Right lobe of liver (tissue), 6 donors: Measurements from ENCODE around the gene AMZ1. TPM values are rescaled to one million over a fixed set of nuclear protein-coding genes. Genes with fewer than 3 reads are reported as not detected.

Experiments
- ATAC-seq, 4 donors: fragments of 200-7000 bp; cut with Tn5 transposase; one replicate each; pipeline ENCODE4 v1.9.1; 2020; ENCODE audit warnings: mild to moderate bottlenecking in 4 of 4, moderate library complexity in 4 of 4
- DNase-seq, 3 donors: peaks; one replicate each; pipeline ENCODE4 v3.0.0-alpha.2; 2020
- H3K27ac ChIP-seq, 3 donors: fragments of 200-600 bp; one replicate each; pipeline ENCODE4 v1.8.0; 2022
- H3K27me3 ChIP-seq, 2 donors: fragments of 200-600 bp; one replicate each; pipeline ENCODE4 v1.8.0; 2022
- H3K36me3 ChIP-seq, 4 donors: fragments of 200-600 bp; sonication (generic) in 1 of 4; one replicate each; pipeline versions ENCODE4 v1.5.1 to v1.8.0; 2017 to 2022; ENCODE audit warnings: control low read depth in 1 of 4
- H3K4me1 ChIP-seq, 4 donors: fragments of 200-600 bp; sonication (generic) in 1 of 4; one replicate each; pipeline versions ENCODE4 v1.5.1 to v1.8.0; 2017 to 2022; ENCODE audit warnings: control low read depth in 1 of 4
- H3K4me3 ChIP-seq, 3 donors: fragments of 200-600 bp; one replicate each; pipeline ENCODE4 v1.8.0; 2022
- H3K9me3 ChIP-seq, 4 donors: fragments of 200-600 bp; sonication (generic) in 1 of 4; one replicate each; pipeline versions ENCODE4 v1.5.1 to v1.8.0; 2017 to 2022; ENCODE audit warnings: control low read depth in 1 of 4
- POLR2A ChIP-seq: fragments of 450-650 bp; IDR thresholded peaks from one replicate; pipeline ENCODE4 v1.6.1; 2017; ENCODE audit warnings: antibody characterized with exemption, mild to moderate bottlenecking
- WGBS: methylation state at CpG from one replicate; pipeline ENCODE4 v1.1.6; 2018; ENCODE audit warnings: low coverage, low lambda C conversion rate; ENCODE audit not compliant: insufficient coverage; ENCODE audit errors: missing lambda C conversion rate; 5-methylcytosine and 5-hydroxymethylcytosine counted together
- intact Hi-C, 2 donors: fragments of 100-400 bp; cut with DNase I; formaldehyde crosslinking; loops; one replicate each; pipeline versions ENCODE4 v1.11.2 to v1.14.1; 2022
- total RNA-seq, 6 experiments: library from RNA; depleted of rRNA in 2 of 6; stranded (reverse); fragments of >200 nt in 2 of 6; fragmentation: NEBNext Ultra II Directional in 3 of 6; extraction: Animal tissue kit (Norgen Biotek cat#: 25700) in 3 of 6; gene quantifications; one replicate each; pipeline versions ENCODE4 v1.1.0 to v1.2.4, GENCODE V29; 2016 to 2023
- TF ChIP-seq, protein P1 (sequence below), 4 donors: fragments of 200-600 bp in 3 of 4; fragments of 450-650 bp in 1 of 4; IDR thresholded peaks; one replicate each; pipeline versions ENCODE4 v1.5.1 to v1.8.0; 2016 to 2022; ENCODE audit warnings: antibody characterized with exemption in 4 of 4, mild to moderate bottlenecking in 2 of 4
- donor health status: DM: no; HTN: yes; CAD: no.
- donor health status: DM: no; HTN: no; CAD: no.
- donor health status: DM: no; HTN: no; CAD: no.
- donor health status: DM: no; HTN: yes; CAD: no.
- donor health status: DM: no; HTN: yes; CAD: no.

AMZ1 gene
- total RNA-seq, 6 experiments from 2014 or later, result 0.42 to 5.8 (median 1.4) TPM; not detected in 1

DNA sequence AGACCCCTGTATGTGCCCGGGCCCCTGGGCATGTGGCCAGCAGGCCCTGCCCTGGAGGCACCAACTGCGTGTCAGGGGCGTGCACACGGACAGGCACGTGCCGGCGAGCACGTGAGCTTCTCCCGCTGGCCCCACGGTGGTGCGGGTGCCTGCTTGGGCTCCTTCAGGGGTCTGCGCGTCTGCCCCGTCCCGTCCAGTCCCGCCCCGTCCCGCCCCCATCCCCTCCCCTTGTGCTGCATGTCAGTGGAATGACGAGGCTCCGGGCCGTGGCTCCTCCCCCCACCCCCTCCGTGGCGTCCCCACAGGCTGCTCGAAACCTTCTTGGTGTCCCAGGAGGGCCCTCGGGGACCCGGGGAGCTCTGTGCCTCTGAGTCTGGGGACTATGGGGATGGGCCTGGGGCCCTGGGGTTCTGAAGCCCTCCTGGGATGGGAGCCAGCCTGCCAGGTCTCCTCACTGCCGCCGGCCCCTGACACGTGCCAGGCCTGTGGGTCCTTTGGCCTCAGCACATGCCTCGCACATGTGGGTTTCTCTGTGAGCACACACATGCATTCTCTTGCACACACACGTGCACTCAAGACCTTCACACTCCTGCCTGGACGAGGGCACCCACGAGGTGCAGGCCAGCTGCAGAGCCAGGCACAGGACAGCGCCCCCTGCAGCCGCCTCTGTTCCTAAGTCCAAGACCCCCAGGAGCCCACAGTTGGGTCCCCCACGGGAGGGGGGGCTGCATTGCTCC is 27.5 kb upstream of the AMZ1 start:
- Histone ChIP-seq H3K27ac (no peak overlapping the region), H3K4me1 (peaks cover 0 to 38% (median 17%) of the 10 kb centered on the region in 4 donors), H3K9me3 (no peaks in the 10 kb centered on the region), H3K27me3 (no peaks in the 10 kb centered on the region), H3K36me3 (peaks cover 0 to 2% (median 0%) of the 10 kb centered on the region in 4 donors), H3K4me3 (no peak overlapping the region)
- TF ChIP-seq POLR2A, result no peak
- TF ChIP-seq, protein P1, sequence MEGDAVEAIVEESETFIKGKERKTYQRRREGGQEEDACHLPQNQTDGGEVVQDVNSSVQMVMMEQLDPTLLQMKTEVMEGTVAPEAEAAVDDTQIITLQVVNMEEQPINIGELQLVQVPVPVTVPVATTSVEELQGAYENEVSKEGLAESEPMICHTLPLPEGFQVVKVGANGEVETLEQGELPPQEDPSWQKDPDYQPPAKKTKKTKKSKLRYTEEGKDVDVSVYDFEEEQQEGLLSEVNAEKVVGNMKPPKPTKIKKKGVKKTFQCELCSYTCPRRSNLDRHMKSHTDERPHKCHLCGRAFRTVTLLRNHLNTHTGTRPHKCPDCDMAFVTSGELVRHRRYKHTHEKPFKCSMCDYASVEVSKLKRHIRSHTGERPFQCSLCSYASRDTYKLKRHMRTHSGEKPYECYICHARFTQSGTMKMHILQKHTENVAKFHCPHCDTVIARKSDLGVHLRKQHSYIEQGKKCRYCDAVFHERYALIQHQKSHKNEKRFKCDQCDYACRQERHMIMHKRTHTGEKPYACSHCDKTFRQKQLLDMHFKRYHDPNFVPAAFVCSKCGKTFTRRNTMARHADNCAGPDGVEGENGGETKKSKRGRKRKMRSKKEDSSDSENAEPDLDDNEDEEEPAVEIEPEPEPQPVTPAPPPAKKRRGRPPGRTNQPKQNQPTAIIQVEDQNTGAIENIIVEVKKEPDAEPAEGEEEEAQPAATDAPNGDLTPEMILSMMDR (IDR thresholded peaks at IDR 0.05), result peak in 2 of 4 donors; percentile 23
- intact Hi-C loops, result no loop called here
- no CpG with 5 or more reads among the region's 36 CpGs for WGBS
- ATAC-seq (no peak), DNase-seq (peak in 1 of 3 donors; percentile 54)

DNA sequence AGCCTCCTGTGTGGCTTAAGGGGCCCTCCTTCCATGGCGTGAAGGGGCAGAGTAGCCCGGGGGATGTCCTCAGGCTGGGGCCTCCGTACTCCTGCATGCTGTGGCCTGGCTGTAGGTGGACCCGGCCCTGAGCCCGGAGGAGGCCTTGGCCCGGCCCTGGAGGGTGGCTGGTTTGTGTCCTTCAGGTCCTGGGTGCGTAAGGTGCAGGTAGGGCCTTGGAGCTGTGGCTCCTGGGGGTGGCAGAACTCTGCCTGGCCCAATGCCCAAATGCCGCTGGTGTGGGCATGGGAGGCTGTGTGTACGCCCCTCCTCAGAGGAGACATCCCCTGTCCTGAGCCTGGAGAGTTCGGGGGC is 26.9 kb upstream of the AMZ1 start:
- no CpG with 5 or more reads among the region's 10 CpGs for WGBS
- no peaks in the 10 kb centered on the region for H3K27me3 ChIP-seq
- ATAC-seq, result no peak
- H3K4me3 ChIP-seq, result no peak overlapping the region
- peak overlapping the region in 1 of 3 donors; percentile 78 for H3K27ac ChIP-seq
- H3K36me3 ChIP-seq, result peaks cover 0 to 2% (median 0%) of the 10 kb centered on the region in 4 donors
- TF ChIP-seq, protein P1 (IDR thresholded peaks at IDR 0.05), result no peak
- TF ChIP-seq POLR2A, result no peak
- peaks cover 0 to 43% (median 20%) of the 10 kb centered on the region in 4 donors for H3K4me1 ChIP-seq
- peak in 2 of 3 donors; percentile 50 to 61 for DNase-seq
- intact Hi-C loops, result no loop called here
- no peaks in the 10 kb centered on the region for H3K9me3 ChIP-seq

DNA sequence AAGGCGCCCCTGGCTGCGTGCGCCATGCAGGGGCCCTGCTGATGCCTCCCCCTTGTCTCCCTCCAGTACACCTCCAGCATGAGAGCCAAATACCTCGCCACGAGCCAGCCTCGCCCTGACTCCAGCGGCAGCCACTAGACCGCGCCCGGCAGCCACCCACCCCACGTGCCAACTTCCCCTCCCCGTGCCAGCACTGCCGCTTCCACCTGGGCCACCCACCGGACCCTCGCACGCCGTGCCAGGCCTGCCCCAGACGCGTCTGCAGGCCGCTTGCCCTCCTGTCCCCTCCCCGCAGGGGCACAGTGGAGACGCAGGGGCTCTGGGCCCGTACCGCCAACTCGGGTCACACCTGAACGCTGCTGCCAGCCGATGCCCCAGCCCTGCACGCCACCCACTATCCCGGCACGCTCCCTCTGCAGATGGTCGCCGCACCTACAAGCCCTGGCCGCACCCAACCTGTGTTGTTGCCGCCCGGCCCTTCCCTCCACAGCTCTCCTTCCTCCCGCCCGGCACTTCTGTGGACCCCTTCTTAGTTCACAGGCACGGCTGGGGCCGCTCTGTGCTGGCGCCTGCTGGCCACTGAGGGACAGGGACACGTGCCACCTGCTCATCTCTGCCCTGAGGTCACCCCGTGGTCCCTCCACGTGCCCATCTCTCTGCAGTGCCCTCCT is 26.3 kb upstream of the AMZ1 start:
- H3K27ac ChIP-seq, result peak overlapping the region in 1 of 3 donors; percentile 78
- ATAC-seq, result peak; percentile 24 to 52 (median 32)

DNA sequence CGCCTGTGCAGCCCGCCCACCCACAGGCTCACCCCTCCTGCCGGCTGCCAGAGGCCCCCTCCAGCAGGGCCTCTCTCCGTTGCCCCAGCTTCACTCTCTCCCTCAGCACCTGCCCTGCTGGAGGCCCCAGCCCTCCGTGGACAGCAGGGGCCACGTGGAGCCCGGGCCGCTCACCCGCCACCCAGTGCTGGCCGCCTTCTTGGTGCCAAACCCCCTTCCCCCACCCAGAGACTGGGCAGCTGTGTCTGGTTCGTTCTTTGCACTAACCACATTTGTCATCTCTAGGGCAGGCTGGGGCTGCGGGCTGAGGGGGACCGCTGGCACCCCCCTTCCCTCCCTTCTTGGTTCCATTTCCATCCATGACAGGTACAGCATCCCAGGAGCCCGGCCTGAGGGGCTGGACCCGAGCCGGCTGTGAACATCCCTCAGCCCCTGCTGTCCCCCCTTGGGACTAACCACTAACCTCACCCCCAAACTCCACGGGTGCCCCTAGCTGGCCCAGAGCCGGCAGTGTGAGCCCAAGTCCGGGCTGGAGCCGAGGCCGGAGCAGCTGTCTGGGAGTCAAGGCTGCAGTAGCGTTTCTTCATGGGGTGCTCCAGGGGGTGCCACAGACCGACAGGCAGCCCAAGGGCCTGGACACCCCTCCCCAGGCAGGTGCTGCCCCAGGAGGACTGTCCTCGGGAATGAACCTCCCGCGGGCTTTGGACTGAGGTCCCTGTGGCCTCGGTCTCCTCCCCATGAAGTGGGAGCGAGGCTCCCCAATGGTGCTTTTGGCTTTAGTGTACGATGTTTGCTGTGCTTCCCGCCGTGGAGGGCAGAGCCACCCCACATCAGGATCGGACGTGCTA is 25.5 kb upstream of the AMZ1 start:
- intact Hi-C loops, result no loop called here
- peaks cover 0 to 2% (median 0%) of the 10 kb centered on the region in 4 donors for H3K36me3 ChIP-seq
- WGBS, result 34% methylated on average over 6 of the region's 33 CpGs
- peak in 2 of 3 donors; percentile 70 to 76 for DNase-seq
- H3K27ac ChIP-seq, result peak overlapping the region in 2 of 3 donors; percentile 78 to 96
- ATAC-seq, result peak; percentile 8 to 49 (median 19)
- H3K27me3 ChIP-seq, result no peaks in the 10 kb centered on the region
- H3K4me1 ChIP-seq, result peaks cover 0 to 57% (median 26%) of the 10 kb centered on the region in 4 donors
- TF ChIP-seq, protein P1 (IDR thresholded peaks at IDR 0.05), result peak in 2 of 4 donors; percentile 3 to 5
- TF ChIP-seq POLR2A, result no peak
- no peaks in the 10 kb centered on the region for H3K9me3 ChIP-seq
- H3K4me3 ChIP-seq, result peak overlapping the region in 1 of 3 donors; percentile 23

More for the DNA sequence above, 26.3 kb upstream of the AMZ1 start:
- H3K27me3 ChIP-seq, result no peaks in the 10 kb centered on the region
- H3K9me3 ChIP-seq, result no peaks in the 10 kb centered on the region
- intact Hi-C loops, result no loop called here
- H3K4me3 ChIP-seq, result peak overlapping the region in 1 of 3 donors; percentile 23
- 64% methylated on average over 10 of the region's 43 CpGs for WGBS
- H3K4me1 ChIP-seq, result peaks cover 0 to 49% (median 23%) of the 10 kb centered on the region in 4 donors
- peaks cover 0 to 2% (median 0%) of the 10 kb centered on the region in 4 donors for H3K36me3 ChIP-seq
- TF ChIP-seq POLR2A, result no peak
- TF ChIP-seq, protein P1 (IDR thresholded peaks at IDR 0.05), result peak; percentile 34 to 50 (median 45)
- DNase-seq, result peak; percentile 66 to 78 (median 78)
